Measurements from ENCODE around the gene DRC3.

The DRC3 gene

GRCh38 chr17:17960500-17961030 lies 12.1 kb upstream of the DRC3 start:
- no peak overlapping the region for H2AFZ ChIP-seq (ENCODE audit: low read length)
- H3K9ac ChIP-seq (ENCODE audit: low read length), result no peak overlapping the region
- no peaks in the 10 kb centered on the region for H3K9me2 ChIP-seq (replicated peaks; ENCODE audit: insufficient read depth, low read length)
- no peak for DNase-seq
- H3K79me2 ChIP-seq (ENCODE audit: low read length), result peaks cover 85% of the 10 kb centered on the region
- peaks cover 26% of the 10 kb centered on the region for H3K4me1 ChIP-seq (ENCODE audit: low read length)
- no peak overlapping the region for H3K27ac ChIP-seq (ENCODE audit: low read length)
- no peak for TF ChIP-seq EZH2phosphoT487 (IDR thresholded peaks at IDR 0.05; ENCODE audit: low read length)
- no peak for TF ChIP-seq EZH2 (optimal IDR thresholded peaks at IDR 0.05; ENCODE audit: low read depth, low read length)
- TF ChIP-seq, protein P1, sequence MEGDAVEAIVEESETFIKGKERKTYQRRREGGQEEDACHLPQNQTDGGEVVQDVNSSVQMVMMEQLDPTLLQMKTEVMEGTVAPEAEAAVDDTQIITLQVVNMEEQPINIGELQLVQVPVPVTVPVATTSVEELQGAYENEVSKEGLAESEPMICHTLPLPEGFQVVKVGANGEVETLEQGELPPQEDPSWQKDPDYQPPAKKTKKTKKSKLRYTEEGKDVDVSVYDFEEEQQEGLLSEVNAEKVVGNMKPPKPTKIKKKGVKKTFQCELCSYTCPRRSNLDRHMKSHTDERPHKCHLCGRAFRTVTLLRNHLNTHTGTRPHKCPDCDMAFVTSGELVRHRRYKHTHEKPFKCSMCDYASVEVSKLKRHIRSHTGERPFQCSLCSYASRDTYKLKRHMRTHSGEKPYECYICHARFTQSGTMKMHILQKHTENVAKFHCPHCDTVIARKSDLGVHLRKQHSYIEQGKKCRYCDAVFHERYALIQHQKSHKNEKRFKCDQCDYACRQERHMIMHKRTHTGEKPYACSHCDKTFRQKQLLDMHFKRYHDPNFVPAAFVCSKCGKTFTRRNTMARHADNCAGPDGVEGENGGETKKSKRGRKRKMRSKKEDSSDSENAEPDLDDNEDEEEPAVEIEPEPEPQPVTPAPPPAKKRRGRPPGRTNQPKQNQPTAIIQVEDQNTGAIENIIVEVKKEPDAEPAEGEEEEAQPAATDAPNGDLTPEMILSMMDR (IDR thresholded peaks at IDR 0.05; ENCODE audit: low read length), result no peak
- H3F3A ChIP-seq (ENCODE audit: insufficient read depth, low read length), result peaks cover 13% of the 10 kb centered on the region
- H4K20me1 ChIP-seq (ENCODE audit: insufficient read depth, low read length), result no peaks in the 10 kb centered on the region
- no peak overlapping the region for H3K4me3 ChIP-seq (ENCODE audit: low read length)
- H3K4me2 ChIP-seq (ENCODE audit: low read depth, low read length), result no peak overlapping the region
- H3K27me3 ChIP-seq (replicated peaks; ENCODE audit: insufficient read depth, low read length), result no peaks in the 10 kb centered on the region
- no peaks in the 10 kb centered on the region for H3K36me3 ChIP-seq (replicated peaks; ENCODE audit: insufficient read depth, low read length)
- no peaks in the 10 kb centered on the region for H3K9me3 ChIP-seq (replicated peaks; ENCODE audit: insufficient read depth, low read length)

DNA sequence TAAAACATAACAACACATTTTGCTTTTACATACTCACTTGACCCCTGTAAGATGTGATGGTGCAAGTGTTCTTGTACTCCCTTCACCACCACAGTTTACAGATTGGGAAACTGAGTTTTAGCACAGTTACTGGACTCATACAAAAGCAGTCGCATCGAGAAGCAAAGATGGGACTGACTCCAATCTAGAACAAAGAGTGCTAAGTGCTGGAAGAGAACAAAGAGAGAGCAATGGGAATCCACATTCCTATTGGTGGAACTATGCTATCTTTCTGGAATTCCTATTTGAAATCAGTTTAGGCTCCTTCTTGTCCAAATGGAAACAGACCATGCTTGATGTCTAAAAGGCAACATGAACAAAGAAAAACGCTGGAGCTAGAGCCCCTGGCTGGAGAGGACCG lies 9.6 kb upstream of the DRC3 start:
- DNase-seq, result no peak
- Histone ChIP-seq H3K9ac (ENCODE audit: low read length) (no peak overlapping the region), H3K4me2 (ENCODE audit: low read depth, low read length) (peak overlapping the region; percentile 64; the same call in 1 of the 2 replicates), H3K9me3 (replicated peaks; ENCODE audit: insufficient read depth, low read length) (no peaks in the 10 kb centered on the region), H3K36me3 (replicated peaks; ENCODE audit: insufficient read depth, low read length) (no peaks in the 10 kb centered on the region), H3K9me2 (replicated peaks; ENCODE audit: insufficient read depth, low read length) (no peaks in the 10 kb centered on the region), H3F3A (ENCODE audit: insufficient read depth, low read length) (peaks cover 30% of the 10 kb centered on the region), H3K4me3 (ENCODE audit: low read length) (no peak overlapping the region), H2AFZ (ENCODE audit: low read length) (no peak overlapping the region), H4K20me1 (ENCODE audit: insufficient read depth, low read length) (no peaks in the 10 kb centered on the region), H3K27ac (ENCODE audit: low read length) (no peak overlapping the region), H3K27me3 (replicated peaks; ENCODE audit: insufficient read depth, low read length) (no peaks in the 10 kb centered on the region), H3K79me2 (ENCODE audit: low read length) (peaks cover 83% of the 10 kb centered on the region), H3K4me1 (ENCODE audit: low read length) (peaks cover 50% of the 10 kb centered on the region)
- no peak for TF ChIP-seq EZH2phosphoT487 (IDR thresholded peaks at IDR 0.05; ENCODE audit: low read length)
- TF ChIP-seq EZH2 (optimal IDR thresholded peaks at IDR 0.05; ENCODE audit: low read depth, low read length), result no peak
- TF ChIP-seq, protein P1 (IDR thresholded peaks at IDR 0.05; ENCODE audit: low read length), result no peak

DNA sequence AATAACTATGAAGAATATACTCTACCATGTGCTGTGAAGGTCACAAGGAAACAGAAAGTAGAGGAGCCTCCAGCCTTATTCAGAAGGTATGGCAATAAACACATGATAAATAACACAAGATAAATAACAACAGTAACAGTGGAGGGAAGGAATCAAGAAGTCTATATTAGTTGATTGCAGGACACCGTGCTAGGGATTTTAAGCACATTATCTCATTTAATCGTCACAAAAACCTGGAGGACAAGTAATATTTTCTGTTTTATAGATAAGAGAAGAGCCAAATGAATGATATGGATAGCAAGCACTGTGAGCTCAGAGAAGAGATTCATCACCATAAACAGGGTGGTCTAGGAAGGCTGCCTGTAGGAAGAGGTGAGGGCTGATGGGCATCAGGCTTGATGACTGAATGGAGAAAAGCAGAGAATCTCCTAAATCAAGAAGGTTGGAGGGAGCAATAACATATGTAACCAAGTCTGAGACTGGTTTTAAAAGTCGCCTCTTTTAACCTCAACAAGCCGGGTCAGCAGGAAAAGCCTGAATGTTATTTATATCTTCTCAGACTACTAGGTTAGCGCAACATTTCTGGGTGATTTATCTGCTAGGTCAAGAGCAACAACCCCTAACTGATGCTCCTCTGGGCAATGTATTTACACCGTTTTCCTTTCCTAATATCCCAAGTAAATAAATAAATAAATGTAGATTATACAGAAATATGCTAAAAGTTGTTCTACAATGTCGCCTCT lies 8.8 kb upstream of the DRC3 start:
- Histone ChIP-seq H3K4me1 (ENCODE audit: low read length) (peaks cover 51% of the 10 kb centered on the region), H3K4me3 (ENCODE audit: low read length) (peak overlapping the region; percentile 34), H3K27ac (ENCODE audit: low read length) (peak overlapping the region; percentile 34; the same call in 1 of the 2 replicates), H3K79me2 (ENCODE audit: low read length) (peaks cover 83% of the 10 kb centered on the region), H3F3A (ENCODE audit: insufficient read depth, low read length) (peaks cover 30% of the 10 kb centered on the region), H3K36me3 (replicated peaks; ENCODE audit: insufficient read depth, low read length) (no peaks in the 10 kb centered on the region), H3K4me2 (ENCODE audit: low read depth, low read length) (peak overlapping the region; percentile 64), H3K9me2 (replicated peaks; ENCODE audit: insufficient read depth, low read length) (no peaks in the 10 kb centered on the region), H3K27me3 (replicated peaks; ENCODE audit: insufficient read depth, low read length) (no peaks in the 10 kb centered on the region), H3K9me3 (replicated peaks; ENCODE audit: insufficient read depth, low read length) (no peaks in the 10 kb centered on the region), H4K20me1 (ENCODE audit: insufficient read depth, low read length) (no peaks in the 10 kb centered on the region), H2AFZ (ENCODE audit: low read length) (no peak overlapping the region), H3K9ac (ENCODE audit: low read length) (no peak overlapping the region)
- no peak for TF ChIP-seq EZH2 (optimal IDR thresholded peaks at IDR 0.05; ENCODE audit: low read depth, low read length)
- no peak for TF ChIP-seq EZH2phosphoT487 (IDR thresholded peaks at IDR 0.05; ENCODE audit: low read length)
- TF ChIP-seq, protein P1 (IDR thresholded peaks at IDR 0.05; ENCODE audit: low read length), result no peak
- peak; percentile 61 for DNase-seq
